Activated CD4-positive, alpha-beta T cell treated with anti-CD3 and anti-CD28 coated beads for 36 hours (primary cell): ENCODE measurements around the gene GPR78. TPM values are rescaled to one million over a fixed set of nuclear protein-coding genes. Genes with fewer than 3 reads are reported as not detected.
"Not testable (repeated sequence)": the region's sequence is repeated elsewhere in the genome, so short reads cannot be mapped to it uniquely, and the experiment has no call there.

ENCODE experiments used
- ATAC-seq: fragments of 200-7000 bp; cut with Tn5 transposase; one replicate; pipeline ENCODE4 v1.10.0; 2021; ENCODE audit warnings: mild to moderate bottlenecking, moderate library complexity
- CTCF ChIA-PET: fragments of 350-600 bp; sonication (Branson Sonifier 250); formaldehyde crosslinking; loops from one replicate; lab custom pipeline; 2021; ENCODE audit warnings: antibody characterized with exemption; lab: Charles Lee
- POLR2A ChIA-PET: fragments of 350-600 bp; sonication (Branson Sonifier 250); formaldehyde crosslinking; loops from one replicate; lab custom pipeline; 2021; ENCODE audit warnings: antibody characterized with exemption, inconsistent platforms; lab: Charles Lee
- DNase-seq: peaks from one replicate; pipeline ENCODE4 v3.0.0-alpha.2; 2020
- H3K27ac Mint-ChIP-seq: one replicate; pipeline ENCODE4 v1.8.0; 2021; ENCODE audit warnings: mixed read lengths
- H3K27me3 Mint-ChIP-seq: one replicate; pipeline ENCODE4 v1.8.0; 2021; ENCODE audit warnings: mixed read lengths
- H3K36me3 Mint-ChIP-seq: one replicate; pipeline ENCODE4 v1.8.0; 2021; ENCODE audit warnings: low read depth, mixed read lengths
- H3K4me1 Mint-ChIP-seq: one replicate; pipeline ENCODE4 v1.8.0; 2021; ENCODE audit warnings: mixed read lengths
- H3K4me3 Mint-ChIP-seq: one replicate; pipeline ENCODE4 v1.8.0; 2021; ENCODE audit warnings: mild to moderate bottlenecking, moderate library complexity, mixed read lengths
- H3K9me3 Mint-ChIP-seq: one replicate; pipeline ENCODE4 v1.8.0; 2021; ENCODE audit warnings: low read depth, mixed read lengths
- intact Hi-C, 2 experiments: fragments of 100-400 bp; cut with DNase I in 1 of 2; cut with micrococcal nuclease in 1 of 2; formaldehyde crosslinking; loops; one replicate each; pipeline versions ENCODE4 v1.14.2 to v1.15.1; 2022 to 2024; cut with DNase I, micrococcal nuclease
- total RNA-seq, 2 experiments: library from RNA; stranded (reverse); gene quantifications; one replicate each; pipeline ENCODE4 v1.2.3, GENCODE V29; 2021

Gene GPR78
- total RNA-seq, 2 experiments from 2014 or later = not detected

GRCh38 chr4:8614365-8615193, 34.4 kb downstream of the GPR78 start:
- Mint-ChIP-seq H3K9me3 (no peaks in the 10 kb centered on the region), H3K27ac (no peak overlapping the region), H3K36me3 (no peaks in the 10 kb centered on the region), H3K4me3 (no peak overlapping the region), H3K4me1 (no peaks in the 10 kb centered on the region), H3K27me3 (no peaks in the 10 kb centered on the region)
- ChIA-PET POLR2A (no interaction called here), CTCF (no interaction called here)
- DNase-seq = no peak
- intact Hi-C loops = no loop called here
- no peak for ATAC-seq

- ATAC-seq (no peak), DNase-seq (no peak)
- ChIA-PET POLR2A (no interaction called here), CTCF (no interaction called here)
- Mint-ChIP-seq H3K4me1 (no peaks in the 10 kb centered on the region), H3K9me3 (no peaks in the 10 kb centered on the region), H3K27me3 (no peaks in the 10 kb centered on the region), H3K4me3 (no peak overlapping the region), H3K36me3 (no peaks in the 10 kb centered on the region), H3K27ac (no peak overlapping the region)
- intact Hi-C loops = no loop called here
Observed at GRCh38 chr4:8615366-8615765, 35.2 kb downstream of the GPR78 start.

- Mint-ChIP-seq H3K4me1 (no peaks in the 10 kb centered on the region), H3K4me3 (no peak overlapping the region), H3K9me3 (no peaks in the 10 kb centered on the region), H3K27ac (no peak overlapping the region), H3K36me3 (no peaks in the 10 kb centered on the region), H3K27me3 (no peaks in the 10 kb centered on the region)
- DNase-seq (no peak), ATAC-seq (no peak)
- ChIA-PET POLR2A (no interaction called here), CTCF (no interaction called here)
- intact Hi-C loops = no loop called here
Observed at GRCh38 chr4:8615921-8616787, 36.0 kb downstream of the GPR78 start.

GRCh38 chr4:8616831-8617230, 36.6 kb downstream of the GPR78 start:
- no peak for ATAC-seq
- no peaks in the 10 kb centered on the region for H3K36me3 Mint-ChIP-seq
- no peaks in the 10 kb centered on the region for H3K27me3 Mint-ChIP-seq
- no peak overlapping the region for H3K4me3 Mint-ChIP-seq
- intact Hi-C loops = no loop called here
- no peaks in the 10 kb centered on the region for H3K9me3 Mint-ChIP-seq
- no peaks in the 10 kb centered on the region for H3K4me1 Mint-ChIP-seq
- H3K27ac Mint-ChIP-seq = no peak overlapping the region
- no peak for DNase-seq
- POLR2A ChIA-PET = no interaction called here
- CTCF ChIA-PET = no interaction called here

- DNase-seq = no peak
- ChIA-PET CTCF (interaction anchor here (0.7 kb wide), 1 partner anchor 105 kb away, joined by 3 read pairs; no protein-coding TSS in a partner anchor), POLR2A (no interaction called here)
- H3K4me3 Mint-ChIP-seq = no peak overlapping the region
- intact Hi-C loops = no loop called here
- no peak for ATAC-seq
- no peaks in the 10 kb centered on the region for H3K27me3 Mint-ChIP-seq
- no peaks in the 10 kb centered on the region for H3K4me1 Mint-ChIP-seq
- no peak overlapping the region for H3K27ac Mint-ChIP-seq
- no peaks in the 10 kb centered on the region for H3K9me3 Mint-ChIP-seq
- H3K36me3 Mint-ChIP-seq = no peaks in the 10 kb centered on the region
Observed at GRCh38 chr4:8617486-8618040, 37.4 kb downstream of the GPR78 start.

- Mint-ChIP-seq H3K4me1 (no peaks in the 10 kb centered on the region), H3K36me3 (no peaks in the 10 kb centered on the region), H3K9me3 (no peaks in the 10 kb centered on the region), H3K4me3 (no peak overlapping the region), H3K27ac (no peak overlapping the region), H3K27me3 (no peaks in the 10 kb centered on the region)
- POLR2A ChIA-PET = no interaction called here
- CTCF ChIA-PET = interaction anchor here (0.7 kb wide), 1 partner anchor 106 kb away, joined by 3 read pairs; no protein-coding TSS in a partner anchor
- ATAC-seq = no peak
- intact Hi-C loops = no loop called here
- DNase-seq = no peak
Observed at GRCh38 chr4:8618421-8618820, 38.2 kb downstream of the GPR78 start.

GRCh38 chr4:8618961-8619720, 38.9 kb downstream of the GPR78 start:
- Mint-ChIP-seq H3K9me3 (no peaks in the 10 kb centered on the region), H3K27ac (no peak overlapping the region), H3K27me3 (no peaks in the 10 kb centered on the region), H3K4me3 (no peak overlapping the region), H3K36me3 (no peaks in the 10 kb centered on the region), H3K4me1 (no peaks in the 10 kb centered on the region)
- intact Hi-C loops = no loop called here
- CTCF ChIA-PET = interaction anchor here (1.1 kb wide), 1 partner anchor 12 kb away, joined by 4 read pairs; no protein-coding TSS in a partner anchor
- DNase-seq (no peak), ATAC-seq (no peak)
- POLR2A ChIA-PET = no interaction called here

- H3K4me3 Mint-ChIP-seq, intact Hi-C loops, H3K9me3 Mint-ChIP-seq, H3K27ac Mint-ChIP-seq, POLR2A ChIA-PET, CTCF ChIA-PET, H3K27me3 Mint-ChIP-seq, DNase-seq, ATAC-seq, H3K4me1 Mint-ChIP-seq, H3K36me3 Mint-ChIP-seq: not testable (repeated sequence)
Observed at GRCh38 chr4:8621135-8621534, 40.9 kb downstream of the GPR78 start.

- intact Hi-C loops, H3K4me1 Mint-ChIP-seq, CTCF ChIA-PET, H3K27ac Mint-ChIP-seq, POLR2A ChIA-PET, H3K4me3 Mint-ChIP-seq, H3K36me3 Mint-ChIP-seq, H3K27me3 Mint-ChIP-seq, DNase-seq, H3K9me3 Mint-ChIP-seq: not testable (repeated sequence)
- peak; percentile 26 for ATAC-seq
Observed at GRCh38 chr4:8624601-8625272, 44.5 kb downstream of the GPR78 start.

- H3K9me3 Mint-ChIP-seq, H3K36me3 Mint-ChIP-seq, POLR2A ChIA-PET, H3K27ac Mint-ChIP-seq, DNase-seq, CTCF ChIA-PET, H3K27me3 Mint-ChIP-seq, H3K4me1 Mint-ChIP-seq, intact Hi-C loops, H3K4me3 Mint-ChIP-seq: not testable (repeated sequence)
- peak; percentile 47 for ATAC-seq
Observed at GRCh38 chr4:8630240-8630905, 50.2 kb downstream of the GPR78 start.
